HCT116 (cell line): Measurements from ENCODE around the gene IL1RN. TPM values are rescaled to one million over a fixed set of nuclear protein-coding genes. Genes with fewer than 3 reads are reported as not detected.

Experiments used
- ATAC-seq: fragments of 200-7000 bp; cut with Tn5 transposase; 2 replicates; pipeline ENCODE4 v1.9.1; 2020; ENCODE audit warnings: mild to moderate bottlenecking, moderate library complexity
- BruUV-seq: library from RNA; stranded (reverse); fragments of 400-500 nt; replicated peaks from 2 replicates; lab custom pipeline; 2021; lab: Mats Ljungman, UMichigan
- CTCF ChIA-PET: fragments of 300-600 bp; sonication (Branson Sonifier 250); formaldehyde crosslinking; loops from one replicate; lab custom pipeline; 2021; ENCODE audit warnings: antibody characterized with exemption; lab: Charles Lee
- POLR2A ChIA-PET: fragments of 300-600, 350-600 bp; sonication (Branson Sonifier 250); formaldehyde crosslinking; loops from one replicate; lab custom pipeline; 2021; ENCODE audit warnings: antibody characterized with exemption; lab: Charles Lee
- RAD21 ChIA-PET, 2 experiments: fragments of 300-600 bp; sonication (Branson Sonifier 250); formaldehyde crosslinking; loops; one replicate each; lab custom pipeline; 2023; ENCODE audit warnings: low total read pairs in 2 of 2; ENCODE audit not compliant: uncharacterized antibody in 2 of 2, unreplicated experiment in 2 of 2, low non-redundant PET in 1 of 2; lab: Charles Lee
- DNase-seq: peaks from one replicate; pipeline ENCODE4 v3.0.0-alpha.2; 2010; ENCODE audit warnings: low read depth, low spot score
- H2AFZ ChIP-seq: fragments of 200-600 bp; shearing (Covaris generic), sonication (generic); 2 replicates; pipeline ENCODE4 v1.6.1; 2017; ENCODE audit warnings: low read depth, mixed run types, mixed read lengths, antibody characterized with exemption, low read length; ENCODE audit not compliant: poor library complexity, severe bottlenecking
- H3K27ac ChIP-seq: 2 replicates; pipeline ENCODE4 v1.5.1; 2012; ENCODE audit warnings: low read depth, low read length
- H3K27me3 ChIP-seq: fragments of 200-600 bp; sonication (generic); 2 replicates; pipeline ENCODE4 v1.6.1; 2016; ENCODE audit warnings: mixed run types, low read length, mixed read lengths; ENCODE audit not compliant: insufficient read depth
- H3K36me3 ChIP-seq, 2 experiments: fragments of 200-500 bp in 1 of 2; fragments of 200-600 bp in 1 of 2; sonication (Bioruptor generic) in 1 of 2; sonication (generic) in 1 of 2; 2 replicates each; pipeline versions ENCODE4 v1.5.1 to v1.6.1; 2014 to 2016; ENCODE audit warnings: low read length in 2 of 2, inconsistent platforms in 1 of 2, mixed read lengths in 1 of 2, mixed run types in 1 of 2; ENCODE audit not compliant: insufficient read depth in 2 of 2, control insufficient read depth in 1 of 2
- H3K4me1 ChIP-seq, 2 experiments: fragments of 200-600 bp in 1 of 2; sonication (generic) in 1 of 2; 2 replicates each; pipeline versions ENCODE4 v1.5.1 to v1.6.1; 2012 to 2017; ENCODE audit warnings: low read length in 2 of 2, inconsistent platforms in 1 of 2, mild to moderate bottlenecking in 1 of 2, mixed read lengths in 1 of 2, mixed run types in 1 of 2, moderate library complexity in 1 of 2; ENCODE audit not compliant: insufficient read depth in 2 of 2, control insufficient read depth in 1 of 2
- H3K4me2 ChIP-seq: fragments of 200-600 bp; sonication (generic); 2 replicates; pipeline ENCODE4 v1.6.1; 2017; ENCODE audit warnings: mixed run types, low read length, mixed read lengths
- H3K4me3 ChIP-seq, 2 experiments: fragments of 200-600 bp in 1 of 2; sonication (generic) in 1 of 2; replicated peaks in 1 of 2; 2 replicates each; pipeline ENCODE4 v1.5.1; 2011 to 2016; ENCODE audit warnings: low read length in 2 of 2, control low read depth in 1 of 2, low read depth in 1 of 2, mild to moderate bottlenecking in 1 of 2, mixed read lengths in 1 of 2, mixed run types in 1 of 2
- H3K79me2 ChIP-seq: fragments of 200-600 bp; sonication (generic); 2 replicates; pipeline ENCODE4 v1.6.1; 2017; ENCODE audit warnings: mild to moderate bottlenecking, mixed run types, low read length, moderate library complexity, mixed read lengths; ENCODE audit not compliant: insufficient read depth
- H3K9ac ChIP-seq: fragments of 200-600 bp; sonication (generic); 2 replicates; pipeline ENCODE4 v1.6.1; 2016; ENCODE audit warnings: low read length, mixed read lengths
- H3K9me2 ChIP-seq: fragments of 200-600 bp; sonication (generic), shearing (Covaris generic); 2 replicates; pipeline ENCODE4 v1.6.1; 2017; ENCODE audit warnings: mixed run types, mild to moderate bottlenecking, moderate library complexity; ENCODE audit not compliant: insufficient read depth
- H3K9me3 ChIP-seq, 2 experiments: fragments of 200-500 bp in 1 of 2; fragments of 200-600 bp in 1 of 2; sonication (Bioruptor generic) in 1 of 2; sonication (generic) in 1 of 2; 2 replicates each; pipeline ENCODE4 v1.6.1; 2014 to 2017; ENCODE audit warnings: low read length in 2 of 2, mixed read lengths in 2 of 2, inconsistent platforms in 1 of 2, low read depth in 1 of 2, mild to moderate bottlenecking in 1 of 2, mixed run types in 1 of 2, moderate library complexity in 1 of 2; ENCODE audit not compliant: control insufficient read depth in 1 of 2, insufficient read depth in 1 of 2
- H4K20me1 ChIP-seq: fragments of 200-600 bp; sonication (generic), shearing (Covaris generic); 2 replicates; pipeline ENCODE4 v1.6.1; 2017; ENCODE audit warnings: mixed run types, mild to moderate bottlenecking, moderate library complexity; ENCODE audit not compliant: insufficient read depth
- CBX3 ChIP-seq: IDR thresholded peaks from 2 replicates; pipeline ENCODE4 v1.6.1; 2012; ENCODE audit warnings: low read depth
- CEBPB ChIP-seq: IDR thresholded peaks from 2 replicates; pipeline ENCODE4 v1.6.1; 2012; ENCODE audit warnings: low read depth
- FOSL1 ChIP-seq: IDR thresholded peaks from 2 replicates; pipeline ENCODE4 v1.6.1; 2012; ENCODE audit warnings: low read depth
- POLR2A ChIP-seq: IDR thresholded peaks from 2 replicates; pipeline ENCODE4 v1.7.0; 2011; ENCODE audit warnings: borderline replicate concordance; ENCODE audit not compliant: insufficient read depth, insufficient read length; ENCODE audit errors: extremely low read depth
- RAD21 ChIP-seq: IDR thresholded peaks from 2 replicates; pipeline ENCODE4 v1.6.1; 2012; ENCODE audit warnings: low read depth, mild to moderate bottlenecking
- TCF7L2 ChIP-seq: IDR thresholded peaks from 2 replicates; pipeline ENCODE4 v1.7.0; 2011; ENCODE audit warnings: borderline replicate concordance, inconsistent platforms; ENCODE audit not compliant: insufficient read depth, insufficient read length; ENCODE audit errors: extremely low read depth
- YY1 ChIP-seq: IDR thresholded peaks from 2 replicates; pipeline ENCODE4 v1.6.1; 2011; ENCODE audit warnings: low read length, low read depth, moderate library complexity, mild to moderate bottlenecking; ENCODE audit not compliant: insufficient replicate concordance; ENCODE audit errors: extremely low read depth
- ZFX ChIP-seq: fragments of 450-650 bp; IDR thresholded peaks from 2 replicates; pipeline ENCODE4 v1.6.1; 2017
- intact Hi-C: fragments of 100-400 bp; cut with micrococcal nuclease; formaldehyde crosslinking; loops from 2 replicates; pipeline ENCODE4 v1.10.0; 2022
- total RNA-seq: library from RNA; stranded (reverse); gene quantifications from one replicate; pipeline ENCODE4 v1.2.1, GENCODE V29; 2021; ENCODE audit not compliant: unreplicated experiment
- TF ChIP-seq, protein P1 (sequence below): IDR thresholded peaks from 2 replicates; pipeline ENCODE4 v1.6.1; 2012; ENCODE audit warnings: low read depth
- TF ChIP-seq, protein P2 (sequence below): IDR thresholded peaks from 2 replicates; pipeline ENCODE4 v1.6.1; 2011; ENCODE audit warnings: mild to moderate bottlenecking, low read length, moderate library complexity; ENCODE audit not compliant: insufficient replicate concordance; ENCODE audit errors: extremely low read depth

The IL1RN gene
- total RNA-seq, 1 experiment from 2014 or later: 0.25 TPM

DNA sequence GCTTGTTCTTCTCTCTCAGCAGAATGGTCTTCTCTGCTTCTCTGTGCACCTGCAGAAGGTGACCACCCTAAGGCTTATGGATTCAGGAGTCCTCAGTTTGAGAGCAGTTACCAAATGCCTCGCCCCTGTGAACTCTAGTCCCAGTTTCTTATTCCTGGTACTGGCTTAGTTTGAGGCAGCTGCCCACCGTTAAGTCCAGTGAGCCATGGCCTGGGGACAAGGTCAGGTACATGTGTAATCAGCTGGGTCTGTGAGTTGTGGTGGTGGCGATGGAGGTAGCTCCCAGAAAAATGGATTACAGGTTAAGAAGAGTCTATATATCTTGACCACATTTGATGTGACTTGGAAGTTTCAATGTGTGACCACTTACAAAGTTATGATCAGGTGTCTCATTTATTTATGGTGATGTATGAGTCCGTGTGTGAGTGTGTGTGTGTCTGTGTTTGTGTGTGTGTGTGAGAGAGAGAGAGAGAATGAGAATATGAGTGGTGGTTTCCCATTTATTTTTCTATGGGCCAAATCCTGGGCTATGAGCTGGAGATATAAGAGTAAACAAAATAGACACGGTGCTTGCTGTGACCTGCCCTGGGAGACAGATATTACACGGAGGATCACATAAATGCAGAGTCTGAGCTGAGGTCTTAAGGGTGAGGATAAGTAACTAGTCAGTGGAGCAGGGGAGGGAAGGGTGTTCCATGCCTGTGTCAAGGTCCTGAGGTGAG lies 13.0 kb upstream of the IL1RN start (continued):
- TF ChIP-seq, protein P1, sequence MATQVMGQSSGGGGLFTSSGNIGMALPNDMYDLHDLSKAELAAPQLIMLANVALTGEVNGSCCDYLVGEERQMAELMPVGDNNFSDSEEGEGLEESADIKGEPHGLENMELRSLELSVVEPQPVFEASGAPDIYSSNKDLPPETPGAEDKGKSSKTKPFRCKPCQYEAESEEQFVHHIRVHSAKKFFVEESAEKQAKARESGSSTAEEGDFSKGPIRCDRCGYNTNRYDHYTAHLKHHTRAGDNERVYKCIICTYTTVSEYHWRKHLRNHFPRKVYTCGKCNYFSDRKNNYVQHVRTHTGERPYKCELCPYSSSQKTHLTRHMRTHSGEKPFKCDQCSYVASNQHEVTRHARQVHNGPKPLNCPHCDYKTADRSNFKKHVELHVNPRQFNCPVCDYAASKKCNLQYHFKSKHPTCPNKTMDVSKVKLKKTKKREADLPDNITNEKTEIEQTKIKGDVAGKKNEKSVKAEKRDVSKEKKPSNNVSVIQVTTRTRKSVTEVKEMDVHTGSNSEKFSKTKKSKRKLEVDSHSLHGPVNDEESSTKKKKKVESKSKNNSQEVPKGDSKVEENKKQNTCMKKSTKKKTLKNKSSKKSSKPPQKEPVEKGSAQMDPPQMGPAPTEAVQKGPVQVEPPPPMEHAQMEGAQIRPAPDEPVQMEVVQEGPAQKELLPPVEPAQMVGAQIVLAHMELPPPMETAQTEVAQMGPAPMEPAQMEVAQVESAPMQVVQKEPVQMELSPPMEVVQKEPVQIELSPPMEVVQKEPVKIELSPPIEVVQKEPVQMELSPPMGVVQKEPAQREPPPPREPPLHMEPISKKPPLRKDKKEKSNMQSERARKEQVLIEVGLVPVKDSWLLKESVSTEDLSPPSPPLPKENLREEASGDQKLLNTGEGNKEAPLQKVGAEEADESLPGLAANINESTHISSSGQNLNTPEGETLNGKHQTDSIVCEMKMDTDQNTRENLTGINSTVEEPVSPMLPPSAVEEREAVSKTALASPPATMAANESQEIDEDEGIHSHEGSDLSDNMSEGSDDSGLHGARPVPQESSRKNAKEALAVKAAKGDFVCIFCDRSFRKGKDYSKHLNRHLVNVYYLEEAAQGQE: no peak
- TF ChIP-seq, protein P2, sequence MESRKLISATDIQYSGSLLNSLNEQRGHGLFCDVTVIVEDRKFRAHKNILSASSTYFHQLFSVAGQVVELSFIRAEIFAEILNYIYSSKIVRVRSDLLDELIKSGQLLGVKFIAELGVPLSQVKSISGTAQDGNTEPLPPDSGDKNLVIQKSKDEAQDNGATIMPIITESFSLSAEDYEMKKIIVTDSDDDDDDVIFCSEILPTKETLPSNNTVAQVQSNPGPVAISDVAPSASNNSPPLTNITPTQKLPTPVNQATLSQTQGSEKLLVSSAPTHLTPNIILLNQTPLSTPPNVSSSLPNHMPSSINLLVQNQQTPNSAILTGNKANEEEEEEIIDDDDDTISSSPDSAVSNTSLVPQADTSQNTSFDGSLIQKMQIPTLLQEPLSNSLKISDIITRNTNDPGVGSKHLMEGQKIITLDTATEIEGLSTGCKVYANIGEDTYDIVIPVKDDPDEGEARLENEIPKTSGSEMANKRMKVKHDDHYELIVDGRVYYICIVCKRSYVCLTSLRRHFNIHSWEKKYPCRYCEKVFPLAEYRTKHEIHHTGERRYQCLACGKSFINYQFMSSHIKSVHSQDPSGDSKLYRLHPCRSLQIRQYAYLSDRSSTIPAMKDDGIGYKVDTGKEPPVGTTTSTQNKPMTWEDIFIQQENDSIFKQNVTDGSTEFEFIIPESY: no peak
- no peak for TF ChIP-seq ZFX

DNA sequence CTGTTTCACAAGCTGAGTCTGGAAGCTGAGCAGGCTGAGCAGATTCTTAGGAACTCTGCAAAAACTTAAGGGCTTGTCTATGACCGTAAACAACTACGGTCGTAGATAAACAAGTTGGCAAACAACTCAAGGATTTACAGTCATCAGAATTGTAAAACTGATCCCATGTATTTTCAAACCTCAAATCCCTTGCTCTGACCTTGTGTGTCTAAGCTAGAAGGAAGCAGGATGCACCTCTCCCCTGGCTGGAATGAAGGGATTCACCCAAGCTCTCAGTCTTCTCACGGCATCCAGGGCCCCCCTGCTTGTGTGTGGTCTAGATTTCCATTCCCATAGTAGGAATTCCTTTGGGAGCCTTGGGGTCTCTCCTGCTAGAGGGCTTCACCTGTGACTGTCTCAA lies 12.4 kb upstream of the IL1RN start:
- Histone ChIP-seq H3K4me2 (no peak overlapping the region), H3K36me3 (no peaks in the 10 kb centered on the region), H3K27ac (no peak overlapping the region), H2AFZ (no peak overlapping the region), H3K9me2 (no peaks in the 10 kb centered on the region), H3K27me3 (no peaks in the 10 kb centered on the region), H3K4me1 (peaks cover 0 to 8% of the 10 kb centered on the region in 2 experiments; a peak in 1 of 4 replicates), H3K9me3 (no peaks in the 10 kb centered on the region), H4K20me1 (no peaks in the 10 kb centered on the region), H3K4me3 (no peak overlapping the region), H3K9ac (no peak overlapping the region), H3K79me2 (no peaks in the 10 kb centered on the region)
- DNase-seq: no peak
- ChIA-PET CTCF (interaction anchor here (1.1 kb wide), 1 partner anchor 22 kb away, joined by 3 read pairs; no protein-coding TSS in a partner anchor), RAD21 (no interaction called here), POLR2A (no interaction called here)
- no peak for TF ChIP-seq CEBPB
- no peak for TF ChIP-seq RAD21
- TF ChIP-seq YY1: no peak
- TF ChIP-seq TCF7L2: no peak
- no peak for TF ChIP-seq POLR2A
- no peak for TF ChIP-seq ZFX
- TF ChIP-seq FOSL1: no peak
- TF ChIP-seq CBX3: no peak
- no TSS peak for BruUV-seq
- ATAC-seq: no peak
- intact Hi-C loops: no loop called here
